ENCODE data around the gene KRT81.

GRCh38 chr12:52318241-52318990, 27.1 kb upstream of the KRT81 start:
- no peak for TF ChIP-seq GATA2 (IDR thresholded peaks at IDR 0.05; ENCODE audit: low read depth, low read length)
- TF ChIP-seq GATA3 (IDR thresholded peaks at IDR 0.05; ENCODE audit: low read depth, low read length): no peak
